ENCODE measurements around the gene GCH1.
"Not testable (repeated sequence)": the region's sequence is repeated elsewhere in the genome, so short reads cannot be mapped to it uniquely, and the experiment has no call there.

Gene GCH1

DNA sequence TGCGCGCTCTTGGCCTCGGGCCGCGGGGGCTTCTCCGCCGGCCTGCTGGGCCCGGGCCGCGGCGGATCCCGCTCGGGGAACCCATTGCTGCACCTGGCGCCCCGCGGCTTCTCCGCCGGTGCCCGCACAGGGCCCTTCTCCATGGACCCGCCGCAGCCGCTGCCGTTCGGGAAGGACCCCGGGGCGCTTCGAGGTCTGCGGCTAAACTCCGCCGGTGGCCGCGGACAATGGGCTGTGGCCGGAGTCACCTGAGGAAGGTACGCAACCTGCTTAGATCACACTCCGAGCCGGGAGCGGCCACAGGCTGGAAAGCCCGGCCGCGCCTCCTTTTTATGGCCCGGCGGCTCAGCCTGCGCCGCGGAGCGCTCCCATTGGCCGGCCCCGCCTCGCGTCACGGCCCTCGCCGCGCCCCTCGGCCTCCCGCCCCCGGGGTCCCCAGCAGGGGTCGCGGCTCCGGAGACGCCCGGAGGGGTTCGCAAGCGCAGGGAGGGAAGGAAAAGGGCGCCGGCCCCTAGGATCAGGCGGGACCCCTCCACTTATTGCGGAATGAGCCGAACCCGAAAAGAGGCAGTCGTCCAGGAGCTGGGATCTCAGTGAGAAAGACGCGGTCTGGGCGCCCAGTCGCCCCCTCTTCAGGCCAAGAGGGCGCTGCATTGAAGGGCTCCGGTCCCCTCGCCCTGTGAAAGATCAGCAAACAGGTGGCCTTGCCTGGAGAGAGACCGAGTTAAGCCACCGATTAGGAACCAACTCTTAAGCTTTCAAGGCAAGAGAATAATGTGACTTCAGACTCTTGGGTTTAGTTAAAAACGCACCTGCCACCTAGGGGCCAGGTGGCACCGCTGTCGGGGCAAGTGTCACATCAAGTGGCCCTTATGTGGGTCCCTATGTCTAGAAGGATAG lies at the start of gene GCH1:
Gene GCH1, minus strand, starts transcription at position 306 of the 900 bp plus-strand sequence. Its CDS starts 163 bp downstream, at position 143.
- in situ Hi-C loops (cut with MboI; ENCODE audit: low sequenced_read_pairs): no loop called here

DNA sequence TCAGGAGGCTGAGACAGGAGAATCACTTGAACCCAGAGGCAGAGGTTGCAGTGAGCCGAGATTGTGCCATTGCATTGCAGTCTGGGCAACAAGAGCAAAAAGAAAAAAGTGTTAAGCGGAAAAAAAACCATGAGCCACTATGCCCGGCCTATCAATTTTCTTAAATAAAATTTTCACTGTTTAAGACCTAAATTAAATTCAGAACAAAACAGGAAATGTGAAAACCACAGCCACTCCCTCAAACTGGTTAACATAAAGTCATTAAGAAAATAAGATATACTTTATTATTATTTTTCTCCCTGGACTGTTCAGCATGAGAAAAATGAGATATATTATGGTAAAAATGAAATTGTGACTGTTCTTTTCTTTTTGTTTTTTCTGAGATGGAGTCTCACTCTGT lies 44.6 kb upstream of the GCH1 start:
- in situ Hi-C loops (cut with MboI; ENCODE audit: low sequenced_read_pairs): no loop called here

DNA sequence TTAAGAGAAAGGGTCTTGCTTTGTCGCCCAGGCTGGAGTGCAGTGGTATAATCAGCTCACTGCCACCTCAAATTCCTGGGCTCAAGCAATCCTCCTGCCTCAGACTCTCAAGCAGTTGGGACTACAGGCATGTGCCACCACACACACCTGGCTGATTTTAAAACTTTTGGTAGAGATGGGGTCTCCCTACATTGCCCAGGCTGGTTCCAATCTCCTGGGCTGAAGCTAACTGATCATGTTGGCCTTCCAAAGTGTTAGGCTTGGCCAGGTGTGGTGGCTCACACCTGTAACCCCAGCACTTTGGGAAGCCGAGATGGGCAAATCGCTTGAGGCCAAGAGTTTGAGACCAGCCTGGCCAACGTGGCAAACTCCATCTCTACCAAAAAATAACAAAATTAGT lies 43.9 kb upstream of the GCH1 start:
- in situ Hi-C loops (cut with MboI; ENCODE audit: low sequenced_read_pairs): no loop called here

- in situ Hi-C loops (cut with MboI; ENCODE audit: low sequenced_read_pairs): no loop called here
Measured at GRCh38 chr14:54944737-54945391, 42.2 kb upstream of the GCH1 start.

DNA sequence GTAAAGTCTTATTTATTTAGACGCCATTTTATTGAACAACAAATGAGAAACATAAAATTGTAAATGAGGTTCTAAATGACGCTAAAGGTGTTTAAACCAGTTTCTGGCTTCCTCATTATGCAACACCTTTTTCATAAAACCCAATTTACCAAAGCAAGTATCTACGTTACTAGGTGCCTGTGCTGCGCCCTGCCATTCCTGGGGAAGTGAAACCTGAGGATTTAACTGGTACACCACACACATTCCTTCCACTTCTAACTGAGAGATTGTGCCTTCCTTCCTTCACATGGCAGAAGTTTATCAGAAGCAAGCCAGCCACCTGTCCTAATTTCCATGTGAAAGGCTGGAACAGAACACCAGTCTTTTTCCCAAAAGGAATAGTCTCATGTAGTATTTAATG lies 40.3 kb upstream of the GCH1 start:
- in situ Hi-C loops (cut with MboI; ENCODE audit: low sequenced_read_pairs): no loop called here

DNA sequence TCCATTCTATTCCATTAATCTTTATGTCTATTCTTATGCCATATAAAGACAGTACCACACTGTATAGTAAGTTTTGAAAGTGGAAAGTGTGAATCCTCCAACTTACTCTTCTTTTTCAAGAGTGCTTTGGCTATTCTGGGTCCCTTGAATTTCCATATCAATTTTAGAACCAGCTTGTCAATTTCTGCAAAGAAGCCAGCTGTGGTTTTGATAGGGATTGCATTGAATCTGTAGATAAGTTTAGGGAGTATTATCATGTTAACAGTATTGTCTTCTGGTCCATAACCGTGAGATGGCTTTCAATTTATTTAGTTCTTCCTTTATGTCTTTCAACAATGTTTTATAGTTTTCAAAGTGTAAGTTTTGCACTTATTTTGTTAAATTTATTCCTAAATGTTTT lies 34.2 kb upstream of the GCH1 start:
- in situ Hi-C loops (cut with MboI; ENCODE audit: low sequenced_read_pairs): no loop called here

- in situ Hi-C loops (cut with MboI; ENCODE audit: low sequenced_read_pairs): no loop called here
Measured at GRCh38 chr14:54935958-54936357, 33.3 kb upstream of the GCH1 start.

GRCh38 chr14:54935100-54935499 lies 32.5 kb upstream of the GCH1 start:
- in situ Hi-C loops (cut with MboI; ENCODE audit: low sequenced_read_pairs): no loop called here

- in situ Hi-C loops (cut with MboI; ENCODE audit: low sequenced_read_pairs): no loop called here
Measured at GRCh38 chr14:54933006-54933405, 30.4 kb upstream of the GCH1 start.

GRCh38 chr14:54931598-54932340 lies 29.1 kb upstream of the GCH1 start:
- in situ Hi-C loops (cut with MboI; ENCODE audit: low sequenced_read_pairs): no loop called here

DNA sequence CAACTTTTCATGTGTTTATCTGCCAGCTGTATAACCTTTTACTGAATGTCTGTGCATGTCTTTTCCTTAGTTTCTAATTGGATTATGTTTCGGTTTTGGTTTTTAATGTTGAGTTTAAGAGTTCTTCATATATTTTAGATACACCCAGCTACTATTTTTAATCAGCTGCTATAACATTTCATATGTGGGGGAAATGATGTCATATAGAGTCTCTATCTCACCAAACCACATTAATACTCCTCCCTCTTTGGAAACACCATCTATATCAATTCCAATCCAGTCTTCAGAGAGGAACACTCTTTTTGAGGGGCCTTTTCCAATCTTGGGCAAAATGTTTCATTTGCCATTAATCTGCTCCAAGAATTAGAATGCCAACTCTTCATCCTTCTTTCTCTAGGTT lies 28.5 kb upstream of the GCH1 start:
- in situ Hi-C loops (cut with MboI; ENCODE audit: low sequenced_read_pairs): no loop called here

GRCh38 chr14:54929556-54929955 lies 26.9 kb upstream of the GCH1 start:
- in situ Hi-C loops (cut with MboI; ENCODE audit: low sequenced_read_pairs): no loop called here

DNA sequence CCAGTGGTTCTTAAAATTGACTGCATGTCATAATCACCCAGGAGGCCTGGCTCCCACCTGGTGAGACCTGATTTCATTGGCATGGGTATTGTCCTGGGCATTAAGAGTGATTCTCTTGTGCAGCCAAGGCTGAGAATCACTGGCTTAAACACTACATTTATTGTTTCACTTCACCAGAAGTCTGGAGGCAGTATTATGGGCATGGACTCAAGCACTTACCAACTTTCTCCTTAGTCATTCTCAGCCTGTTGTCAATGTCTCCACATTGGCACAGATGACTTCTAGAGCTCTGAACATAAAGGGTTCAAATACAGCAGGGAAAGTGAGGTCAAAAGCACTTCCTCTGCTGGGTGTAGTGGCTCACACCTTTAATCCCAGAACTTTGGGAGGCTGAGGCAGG lies 25.6 kb upstream of the GCH1 start:
- in situ Hi-C loops (cut with MboI; ENCODE audit: low sequenced_read_pairs): no loop called here

GRCh38 chr14:54927551-54927950 lies 24.9 kb upstream of the GCH1 start:
- in situ Hi-C loops (cut with MboI; ENCODE audit: low sequenced_read_pairs): no loop called here

GRCh38 chr14:54926570-54926969 lies 23.9 kb upstream of the GCH1 start:
- in situ Hi-C loops (cut with MboI; ENCODE audit: low sequenced_read_pairs): not testable (repeated sequence)

DNA sequence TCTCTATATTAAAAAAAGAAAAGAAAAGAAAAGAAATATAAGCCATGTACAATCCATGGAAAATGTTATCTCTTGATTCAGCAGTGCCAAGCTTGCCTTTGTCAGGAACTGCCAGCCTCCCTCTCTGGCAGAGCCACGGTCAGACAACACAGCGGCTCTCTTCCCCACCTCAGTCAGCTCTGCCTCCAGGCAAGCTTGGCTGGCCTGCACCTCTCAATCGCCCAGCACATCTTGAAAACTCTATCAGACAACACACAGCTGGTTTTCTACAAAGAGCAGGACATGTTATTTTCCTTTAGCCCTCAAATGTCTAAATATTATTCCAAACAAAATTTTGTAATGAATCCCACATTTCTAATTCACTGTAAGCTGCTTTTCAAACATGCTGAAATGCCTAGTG lies 20.0 kb upstream of the GCH1 start:
- in situ Hi-C loops (cut with MboI; ENCODE audit: low sequenced_read_pairs): no loop called here

GRCh38 chr14:54920052-54920451 lies 17.4 kb upstream of the GCH1 start:
- in situ Hi-C loops (cut with MboI; ENCODE audit: low sequenced_read_pairs): no loop called here

GRCh38 chr14:54919330-54919729 lies 16.7 kb upstream of the GCH1 start:
- in situ Hi-C loops (cut with MboI; ENCODE audit: low sequenced_read_pairs): no loop called here

GRCh38 chr14:54918427-54918826 lies 15.8 kb upstream of the GCH1 start:
- in situ Hi-C loops (cut with MboI; ENCODE audit: low sequenced_read_pairs): no loop called here

DNA sequence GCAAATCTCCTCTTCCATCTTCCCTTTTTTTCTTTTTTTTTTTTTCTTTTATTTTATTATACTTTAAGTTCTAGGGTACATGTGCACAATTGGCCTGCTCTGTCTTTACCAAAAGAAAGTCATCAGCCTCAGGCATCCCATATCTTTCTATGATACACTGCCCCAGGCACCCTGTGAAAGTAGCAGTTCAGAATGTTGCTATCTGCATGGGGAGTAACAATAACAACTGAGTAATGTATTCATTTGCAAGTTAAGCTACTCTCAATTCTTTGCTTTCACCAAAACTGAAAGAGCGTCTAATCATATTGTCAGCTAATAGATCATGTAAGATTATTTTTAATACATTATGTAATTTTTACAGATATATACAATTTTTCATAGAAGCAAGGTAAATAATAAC lies 13.5 kb upstream of the GCH1 start:
- in situ Hi-C loops (cut with MboI; ENCODE audit: low sequenced_read_pairs): no loop called here

DNA sequence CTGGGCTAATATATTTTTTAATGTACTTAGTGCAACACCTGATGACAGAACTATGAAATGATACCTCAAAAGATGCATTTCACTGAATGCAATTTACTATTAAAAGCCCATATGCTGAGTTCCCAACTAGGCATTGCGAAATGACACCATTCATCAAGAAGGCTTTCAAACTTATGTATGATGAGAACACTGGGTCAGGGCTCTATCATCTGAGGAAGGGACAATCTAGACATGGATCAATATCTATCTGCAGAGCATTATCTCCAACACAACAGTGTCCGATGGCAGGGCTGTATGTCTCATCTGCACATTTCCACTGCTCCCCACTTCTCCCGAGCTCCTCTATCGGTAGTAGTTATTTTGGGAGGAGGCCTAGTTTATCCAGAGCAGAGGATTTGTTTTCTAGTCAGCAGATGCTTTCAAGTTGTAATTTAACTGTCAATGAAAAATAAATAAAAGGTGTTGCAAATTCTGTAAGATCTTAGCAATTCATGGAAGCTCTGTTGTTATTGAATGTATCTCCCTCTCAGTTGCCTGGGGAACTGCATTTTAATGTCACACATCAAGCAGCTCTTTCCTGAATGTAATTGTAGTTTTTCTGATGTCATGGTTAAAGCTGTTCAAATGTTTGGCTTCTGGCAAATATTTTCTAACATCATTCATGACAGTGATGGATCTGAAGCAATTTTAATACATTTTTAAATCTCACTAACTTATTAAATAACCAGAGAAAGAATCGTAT lies 7.4 kb upstream of the GCH1 start:
- in situ Hi-C loops (cut with MboI; ENCODE audit: low sequenced_read_pairs): no loop called here

All from HL-60/S4 (cell line).